ENCODE data around the gene TMPRSS3.

- TF ChIP-seq CTCF (IDR thresholded peaks at IDR 0.05) (no peak), POLR2A (IDR thresholded peaks at IDR 0.05; ENCODE audit: low read depth) (no peak), EP300 (IDR thresholded peaks at IDR 0.05) (no peak)
Measured at GRCh38 chr21:42366292-42367010, 29.4 kb downstream of the TMPRSS3 start, which contains the start of gene TFF1.
